ENCODE results near the gene COX6A2.

The COX6A2 gene

GRCh38 chr16:31411024-31411844 lies 16.9 kb downstream of the COX6A2 start:
- H3K4me2 ChIP-seq (ENCODE audit: low read depth, low read length, poor library complexity, severe bottlenecking) = no peak overlapping the region
- no peak overlapping the region for H3K4me3 ChIP-seq (ENCODE audit: low read length, poor library complexity, severe bottlenecking)
- no peaks in the 10 kb centered on the region for H3K79me2 ChIP-seq (ENCODE audit: insufficient read depth, low read length)
- H3K36me3 ChIP-seq (ENCODE audit: insufficient read depth, low read length) = no peaks in the 10 kb centered on the region
- H3K4me1 ChIP-seq (ENCODE audit: insufficient read depth, low read length, poor library complexity, severe bottlenecking) = no peaks in the 10 kb centered on the region
- no peak overlapping the region for H3K9ac ChIP-seq (ENCODE audit: low read depth, low read length, poor library complexity, severe bottlenecking)
- H4K20me1 ChIP-seq (ENCODE audit: insufficient read depth, low read length, poor library complexity, severe bottlenecking) = no peaks in the 10 kb centered on the region
- H3K9me3 ChIP-seq (ENCODE audit: insufficient read depth, low read depth, low read length) = no peaks in the 10 kb centered on the region
- H2AFZ ChIP-seq (ENCODE audit: low read length) = no peak overlapping the region
- TF ChIP-seq CTCF (conservative IDR thresholded peaks at IDR 0.05; ENCODE audit: low read length) (no peak), EZH2phosphoT487 (IDR thresholded peaks at IDR 0.05; ENCODE audit: borderline replicate concordance) (no peak)
- no peaks in the 10 kb centered on the region for H3F3A ChIP-seq (ENCODE audit: low read depth)
- no peaks in the 10 kb centered on the region for H3K9me2 ChIP-seq (replicated peaks; ENCODE audit: low read depth, low read length)
- H3K27me3 ChIP-seq (ENCODE audit: insufficient read depth, low read length, poor library complexity, severe bottlenecking) = no peaks in the 10 kb centered on the region

DNA sequence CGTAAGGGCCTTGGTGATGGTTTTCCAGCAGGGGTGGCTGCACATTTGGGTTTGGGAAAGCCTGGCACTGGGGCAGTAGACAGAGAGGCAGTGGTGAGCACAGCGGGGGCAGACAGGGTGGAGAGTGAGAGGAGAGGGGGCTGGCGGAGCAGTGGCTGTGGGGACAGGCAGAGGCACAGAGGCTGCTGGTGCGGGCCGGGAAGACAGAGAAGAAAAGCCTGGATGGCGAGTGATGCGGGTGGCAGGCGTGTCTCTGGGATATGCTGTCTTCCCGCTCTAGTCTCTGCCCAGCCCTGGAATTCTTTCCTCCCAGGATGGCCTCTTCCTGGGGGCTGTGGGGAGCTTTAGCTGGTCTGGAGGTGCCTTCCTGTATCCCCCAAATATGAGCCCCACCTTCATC lies 18.1 kb downstream of the COX6A2 start:
- H3F3A ChIP-seq (ENCODE audit: low read depth) = no peaks in the 10 kb centered on the region
- no peak overlapping the region for H3K9ac ChIP-seq (ENCODE audit: low read depth, low read length, poor library complexity, severe bottlenecking)
- no peaks in the 10 kb centered on the region for H3K79me2 ChIP-seq (ENCODE audit: insufficient read depth, low read length)
- H3K36me3 ChIP-seq (ENCODE audit: insufficient read depth, low read length) = no peaks in the 10 kb centered on the region
- H3K4me3 ChIP-seq (ENCODE audit: low read length, poor library complexity, severe bottlenecking) = no peak overlapping the region
- H3K9me2 ChIP-seq (replicated peaks; ENCODE audit: low read depth, low read length) = no peaks in the 10 kb centered on the region
- no peak overlapping the region for H3K4me2 ChIP-seq (ENCODE audit: low read depth, low read length, poor library complexity, severe bottlenecking)
- H4K20me1 ChIP-seq (ENCODE audit: insufficient read depth, low read length, poor library complexity, severe bottlenecking) = no peaks in the 10 kb centered on the region
- H2AFZ ChIP-seq (ENCODE audit: low read length) = no peak overlapping the region
- H3K9me3 ChIP-seq (ENCODE audit: insufficient read depth, low read depth, low read length) = no peaks in the 10 kb centered on the region
- no peaks in the 10 kb centered on the region for H3K4me1 ChIP-seq (ENCODE audit: insufficient read depth, low read length, poor library complexity, severe bottlenecking)
- TF ChIP-seq CTCF (conservative IDR thresholded peaks at IDR 0.05; ENCODE audit: low read length) = no peak
- no peak for TF ChIP-seq EZH2phosphoT487 (IDR thresholded peaks at IDR 0.05; ENCODE audit: borderline replicate concordance)
- H3K27me3 ChIP-seq (ENCODE audit: insufficient read depth, low read length, poor library complexity, severe bottlenecking) = no peaks in the 10 kb centered on the region

DNA sequence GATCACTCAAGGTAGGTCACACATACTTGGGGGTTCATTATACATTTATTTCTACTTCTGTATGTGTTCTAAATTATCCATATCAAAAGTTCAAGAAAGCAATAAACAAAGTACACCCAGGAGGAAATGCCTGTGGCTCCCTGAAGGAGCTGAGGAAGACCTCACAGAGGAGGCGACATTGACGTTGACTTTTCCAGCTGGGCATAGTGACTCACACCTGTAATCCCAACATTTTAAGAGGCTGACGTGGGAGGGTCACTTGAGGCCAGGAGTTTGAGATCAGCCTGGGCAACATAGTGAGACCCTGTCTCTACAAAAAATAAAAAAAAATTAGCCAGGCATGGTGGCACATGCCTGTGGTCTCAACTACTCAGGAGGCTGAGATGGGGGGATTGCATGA lies 18.7 kb downstream of the COX6A2 start:
- no peaks in the 10 kb centered on the region for H3F3A ChIP-seq (ENCODE audit: low read depth)
- no peak overlapping the region for H3K4me2 ChIP-seq (ENCODE audit: low read depth, low read length, poor library complexity, severe bottlenecking)
- no peaks in the 10 kb centered on the region for H4K20me1 ChIP-seq (ENCODE audit: insufficient read depth, low read length, poor library complexity, severe bottlenecking)
- H3K9ac ChIP-seq (ENCODE audit: low read depth, low read length, poor library complexity, severe bottlenecking) = no peak overlapping the region
- no peak overlapping the region for H2AFZ ChIP-seq (ENCODE audit: low read length)
- H3K36me3 ChIP-seq (ENCODE audit: insufficient read depth, low read length) = no peaks in the 10 kb centered on the region
- TF ChIP-seq CTCF (conservative IDR thresholded peaks at IDR 0.05; ENCODE audit: low read length) (no peak), EZH2phosphoT487 (IDR thresholded peaks at IDR 0.05; ENCODE audit: borderline replicate concordance) (no peak)
- H3K27me3 ChIP-seq (ENCODE audit: insufficient read depth, low read length, poor library complexity, severe bottlenecking) = no peaks in the 10 kb centered on the region
- H3K4me1 ChIP-seq (ENCODE audit: insufficient read depth, low read length, poor library complexity, severe bottlenecking) = peaks cover under 1% of the 10 kb centered on the region
- H3K9me2 ChIP-seq (replicated peaks; ENCODE audit: low read depth, low read length) = no peaks in the 10 kb centered on the region
- no peaks in the 10 kb centered on the region for H3K79me2 ChIP-seq (ENCODE audit: insufficient read depth, low read length)
- no peaks in the 10 kb centered on the region for H3K9me3 ChIP-seq (ENCODE audit: insufficient read depth, low read depth, low read length)
- no peak overlapping the region for H3K4me3 ChIP-seq (ENCODE audit: low read length, poor library complexity, severe bottlenecking)
